Activated CD4-positive, alpha-beta T cell treated with anti-CD3 and anti-CD28 coated beads for 48 hours (primary cell): ENCODE measurements around the gene GJB2.

ENCODE experiments used
- DNase-seq: peaks from one replicate; pipeline ENCODE4 v3.0.0-alpha.2; 2020

Gene GJB2

GRCh38 chr13:20192836-20193161 is at the start of gene GJB2:
GJB2 (minus strand) TSS chr13:20192938; CDS start chr13:20189581, 3,357 bp downstream.
- no peak for DNase-seq

DNA sequence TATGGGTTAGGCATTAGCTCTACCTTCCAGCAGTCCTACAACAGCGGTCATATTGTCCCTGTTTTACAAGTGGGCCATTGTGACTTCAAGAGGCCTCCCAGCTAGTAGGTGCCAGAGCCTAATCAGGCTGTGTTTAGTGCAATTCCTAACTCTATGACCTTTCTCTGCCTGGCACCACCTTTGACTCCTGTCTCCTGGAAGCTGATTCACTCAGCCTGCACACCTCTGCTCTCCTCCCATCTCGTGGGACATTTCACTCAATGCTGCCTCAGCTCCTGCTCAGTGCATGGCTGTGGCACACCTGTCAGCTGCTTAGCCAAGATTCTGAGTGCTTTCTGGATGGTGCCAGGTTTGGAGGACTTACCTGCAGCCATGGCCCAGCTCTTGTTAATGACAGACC is 48.9 kb upstream of the GJB2 start:
- DNase-seq, result no peak

GRCh38 chr13:20239748-20240147 is 47.0 kb upstream of the GJB2 start:
- DNase-seq, result no peak

DNA sequence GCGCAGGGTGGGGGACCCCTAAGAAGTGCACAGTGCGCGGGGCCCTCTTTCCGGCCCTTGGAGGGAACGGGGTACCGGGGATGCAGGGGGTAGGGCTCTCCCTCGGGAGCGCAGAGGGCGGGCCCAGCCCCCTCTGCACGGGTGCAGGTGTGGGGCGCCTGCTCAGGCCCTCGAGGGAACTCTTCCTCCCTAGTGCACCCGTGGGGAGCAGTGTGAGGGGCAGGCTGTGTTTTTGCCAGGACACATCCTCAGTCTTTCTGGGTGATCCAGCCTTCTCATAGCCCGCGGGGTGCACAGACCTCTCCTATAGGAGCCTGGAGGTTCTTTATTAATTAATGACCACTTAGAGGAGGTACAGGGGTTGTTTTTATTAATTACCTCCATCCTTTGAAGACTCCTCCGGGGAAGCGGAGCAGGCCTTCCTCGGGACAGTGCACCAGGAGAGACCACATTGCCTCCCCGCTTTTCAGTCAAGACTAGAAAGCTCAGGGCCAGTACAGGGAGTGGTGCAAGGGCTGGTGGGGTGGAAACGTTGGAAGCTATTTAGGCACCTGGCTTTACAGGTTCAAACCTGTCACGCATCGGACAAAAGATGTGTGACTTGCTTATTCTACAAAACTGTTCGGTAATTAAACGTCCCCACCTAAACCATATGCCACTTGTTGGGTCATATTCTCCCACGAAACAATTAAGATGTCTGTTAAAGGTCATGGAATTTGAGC is 40.0 kb upstream of the GJB2 start:
- no peak for DNase-seq

DNA sequence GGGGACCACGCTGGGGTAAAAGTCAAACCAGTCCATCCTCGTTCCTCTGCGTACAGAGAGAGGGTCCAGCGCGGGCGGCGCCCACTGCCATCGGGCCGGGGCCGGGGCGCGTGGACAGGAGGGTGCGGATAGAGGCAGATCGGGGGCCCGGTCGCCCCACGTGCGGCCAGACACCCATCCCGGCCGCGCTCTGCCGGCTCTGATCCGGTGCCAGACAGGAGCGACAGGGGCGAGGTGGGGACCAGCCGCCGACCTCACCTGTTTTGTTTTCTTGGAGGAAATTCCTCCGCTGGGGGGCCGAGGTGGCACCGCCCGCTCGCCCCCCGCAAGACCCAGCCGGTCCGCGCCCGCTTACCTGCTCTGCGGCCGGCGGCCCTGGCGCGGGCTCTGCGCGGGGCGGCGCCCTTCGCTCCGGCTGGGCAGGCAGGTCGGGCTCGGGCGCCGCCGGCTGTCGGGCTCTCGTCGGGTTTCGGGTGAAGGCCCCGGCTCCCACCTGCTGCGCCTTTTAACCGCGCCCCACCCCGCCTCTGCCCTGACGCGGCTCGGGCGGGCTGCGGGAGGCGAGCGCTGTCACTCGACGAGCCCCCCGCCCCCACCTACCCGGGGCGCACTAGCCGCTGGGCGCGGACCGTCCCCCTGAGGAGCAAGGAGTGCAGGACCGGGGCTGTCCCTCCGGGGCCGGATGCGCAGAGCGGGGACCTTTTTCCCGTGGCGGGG is 39.3 kb upstream of the GJB2 start, which contains the start of gene GJB6:
Gene GJB6, minus strand, starts transcription at position 481 of the 717 bp plus-strand sequence. CDS start 8,839 bp downstream, outside the sequence.
- peak; percentile 42 for DNase-seq

DNA sequence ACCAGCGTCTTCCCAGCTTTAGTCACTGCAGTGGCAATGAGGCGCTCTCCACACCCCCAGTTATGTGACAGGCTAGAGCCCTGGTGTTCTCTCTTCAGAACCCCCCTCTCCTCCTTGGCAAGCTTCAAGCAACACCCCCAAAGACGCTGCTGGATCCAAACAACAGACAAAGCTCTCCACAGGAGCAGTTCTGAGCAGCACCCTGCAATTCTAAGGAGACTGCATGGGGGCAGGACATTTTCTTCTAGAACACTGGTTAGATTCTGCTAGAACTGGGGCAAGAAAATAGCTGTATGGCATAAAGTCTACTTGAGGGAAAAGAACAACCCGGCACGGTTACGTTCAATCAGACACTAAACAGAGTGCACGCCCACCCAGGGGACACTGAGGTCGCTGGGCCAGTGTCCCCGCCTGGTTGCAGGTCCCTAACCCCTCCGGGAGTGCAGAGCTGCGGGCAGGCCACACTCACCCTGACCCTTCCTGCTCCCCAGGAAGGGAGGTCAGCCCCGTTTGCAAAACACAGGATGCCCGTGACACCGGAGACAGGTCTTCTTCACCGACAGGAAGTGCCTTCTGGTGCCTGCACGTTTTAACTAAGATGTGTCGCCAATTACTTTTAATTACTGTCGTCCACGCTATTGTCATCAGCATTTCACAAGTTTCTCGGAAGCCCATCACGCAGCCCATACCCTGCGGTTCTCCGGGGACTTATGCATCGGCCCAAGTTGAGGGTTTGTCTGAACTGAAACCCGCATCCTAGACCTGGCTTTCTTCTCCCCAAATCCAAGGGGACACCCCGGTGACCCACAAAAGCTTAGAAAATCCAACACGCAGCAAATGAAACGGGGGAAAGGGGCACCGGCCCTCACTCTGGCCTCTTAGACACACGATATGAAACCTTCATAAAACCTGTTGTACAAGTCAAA is 38.4 kb upstream of the GJB2 start:
- DNase-seq, result peak; percentile 20

GRCh38 chr13:20227730-20228129 is 35.0 kb upstream of the GJB2 start:
- no peak for DNase-seq

- DNase-seq, result no peak
These were observed 34.5 kb upstream of the GJB2 start for GRCh38 chr13:20227288-20227687.

- no peak for DNase-seq
These were observed 29.8 kb upstream of the GJB2 start for GRCh38 chr13:20222553-20222952.

- DNase-seq, result no peak
These were observed 29.0 kb upstream of the GJB2 start for GRCh38 chr13:20221772-20222171.

GRCh38 chr13:20219577-20219976 is 26.8 kb upstream of the GJB2 start:
- DNase-seq, result no peak

DNA sequence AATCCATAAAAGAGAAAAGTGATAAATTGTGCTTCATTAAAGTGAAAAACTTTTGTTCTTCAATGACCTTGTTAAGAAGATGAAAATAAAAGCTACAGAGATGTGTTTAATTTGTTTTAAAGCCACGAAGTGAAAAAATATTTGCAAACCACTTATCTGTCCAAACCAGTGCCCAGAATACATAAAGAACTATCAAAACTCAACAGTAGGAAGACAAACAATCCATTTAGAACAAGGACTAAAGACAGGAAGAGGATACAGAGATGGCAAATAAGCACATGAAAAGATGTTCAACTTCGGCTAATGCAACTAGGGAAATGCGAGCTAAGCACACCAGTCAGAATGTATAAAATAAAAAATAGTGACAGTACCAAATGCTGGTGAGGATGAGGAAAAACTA is 24.4 kb upstream of the GJB2 start:
- DNase-seq, result no peak

GRCh38 chr13:20209948-20210347 is 17.2 kb upstream of the GJB2 start:
- DNase-seq, result no peak

- no peak for DNase-seq
These were observed 14.0 kb upstream of the GJB2 start for GRCh38 chr13:20206698-20207235.

DNA sequence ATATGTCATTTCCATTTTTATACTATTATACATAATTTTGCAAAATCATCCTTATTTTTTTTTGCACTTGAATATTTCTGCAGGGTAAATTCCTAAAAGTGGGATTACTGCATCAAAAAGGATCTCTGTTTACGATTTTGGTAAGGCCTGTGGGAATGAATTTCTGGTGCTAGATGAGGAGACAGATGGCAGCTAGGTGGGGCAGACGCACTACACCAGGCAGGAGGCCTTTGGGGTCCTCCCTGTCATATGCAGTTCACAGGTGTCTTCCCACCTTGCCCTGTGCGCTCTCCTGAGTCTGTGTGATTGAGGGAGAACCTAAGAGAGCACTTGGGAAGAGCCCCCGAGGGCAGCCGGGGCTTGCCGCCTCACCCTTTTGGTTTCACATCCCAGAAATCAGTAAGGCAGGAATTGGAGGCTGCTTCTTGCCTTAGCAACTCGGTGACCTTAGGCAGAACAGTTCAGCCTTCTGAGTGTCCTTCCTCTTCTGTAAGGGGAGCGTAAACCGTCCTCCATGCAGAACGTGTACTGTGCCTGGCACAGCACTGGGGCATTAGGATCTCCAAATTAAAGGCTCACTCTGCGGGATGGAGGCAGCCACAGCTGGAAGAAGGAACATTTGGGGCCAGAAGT is 13.4 kb upstream of the GJB2 start:
- DNase-seq, result no peak

GRCh38 chr13:20198781-20199180 is 6.0 kb upstream of the GJB2 start:
- DNase-seq, result no peak

GRCh38 chr13:20197361-20197834 is 4.7 kb upstream of the GJB2 start:
- DNase-seq, result peak; percentile 26

DNA sequence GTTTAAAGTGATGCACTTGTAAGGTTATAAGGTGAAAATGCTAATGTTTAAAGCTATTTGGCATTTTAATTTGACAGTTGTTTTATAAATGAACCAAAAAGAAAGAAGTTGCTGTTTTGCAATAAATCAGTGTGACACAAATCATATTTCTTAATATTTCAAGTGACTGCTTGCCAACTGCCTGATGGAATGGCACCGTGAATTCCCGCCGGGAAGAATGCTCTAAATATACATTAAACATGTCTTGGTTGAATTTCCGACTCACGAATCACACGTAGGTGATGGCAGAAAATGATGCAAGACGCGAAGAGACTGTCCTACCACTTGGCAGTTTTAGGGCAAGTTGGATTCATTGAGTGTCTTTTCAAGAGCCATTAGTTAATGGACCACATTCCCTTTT is 3.1 kb upstream of the GJB2 start:
- DNase-seq, result no peak

DNA sequence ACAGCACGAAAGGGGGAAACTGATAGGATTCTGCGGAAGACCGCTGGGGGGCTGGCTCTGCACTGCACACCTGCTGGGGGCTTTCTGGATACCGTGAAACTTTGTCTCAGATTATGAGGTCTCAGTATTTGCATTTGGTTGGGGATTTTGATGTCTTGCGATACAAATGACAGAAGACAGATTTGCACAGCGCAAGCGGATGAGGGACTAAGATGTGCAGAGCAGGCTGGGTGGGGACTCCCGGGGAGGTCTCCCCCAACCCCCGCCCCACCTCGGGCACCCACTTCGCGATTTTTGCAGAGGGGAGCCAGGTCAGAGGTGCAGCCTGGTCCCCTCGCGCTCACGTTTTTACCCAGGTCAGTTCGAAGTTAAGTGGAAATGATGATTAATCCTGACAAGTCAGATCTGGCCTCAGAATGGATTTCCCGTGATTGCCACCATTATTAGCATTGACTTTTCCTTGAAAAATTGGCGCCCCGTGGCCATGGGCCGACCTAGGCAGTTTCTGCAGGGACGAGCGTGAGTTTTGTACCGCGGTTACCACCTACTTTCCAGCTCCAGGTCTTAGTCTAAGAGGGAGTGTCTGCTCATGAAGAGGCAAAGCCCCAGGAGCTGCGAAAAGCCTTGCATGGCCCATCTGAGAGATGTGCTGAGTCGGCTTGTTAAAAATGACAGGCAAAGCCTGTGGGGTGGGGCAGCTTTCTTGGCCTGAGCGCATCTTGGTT is 1.3 kb upstream of the GJB2 start:
- DNase-seq, result peak; percentile 41

DNA sequence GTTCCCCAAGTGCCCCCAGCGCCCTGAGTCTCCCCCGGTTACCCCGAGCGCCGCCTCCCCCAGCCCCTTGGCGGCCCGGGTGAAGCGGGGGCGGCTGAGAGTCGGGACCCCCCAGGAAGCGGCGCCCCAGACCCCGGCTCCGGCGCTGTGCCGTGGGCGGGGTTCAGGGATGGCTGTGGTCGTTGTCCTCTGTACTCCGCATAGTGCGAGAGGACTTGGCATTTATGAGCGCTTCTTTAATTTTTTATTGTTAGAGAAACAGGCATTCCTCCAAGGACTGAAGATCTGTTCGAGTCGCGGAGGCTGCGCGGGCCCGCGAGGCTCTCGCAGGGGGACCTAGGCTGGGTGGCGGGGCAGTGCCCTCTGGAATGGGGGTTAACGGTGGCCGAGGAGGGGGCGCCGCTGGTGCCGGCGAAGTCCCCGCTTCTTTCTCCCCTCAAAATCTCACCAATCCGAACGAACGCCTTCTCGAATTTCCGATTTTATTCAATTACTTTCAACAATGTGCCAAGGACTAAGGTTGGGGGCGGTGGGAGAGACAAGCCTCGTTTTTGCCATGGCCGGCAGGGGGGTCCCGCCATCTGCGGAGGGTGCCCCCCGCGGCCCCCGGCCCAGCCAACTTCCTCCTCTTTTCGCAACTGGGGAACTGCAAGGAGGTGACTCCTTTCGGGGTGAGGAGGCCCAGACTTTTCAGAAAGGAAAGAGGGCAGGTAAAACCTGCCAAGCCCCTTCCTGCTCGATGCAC is 596 bp upstream of the GJB2 start:
- DNase-seq, result no peak
